Measurements from ENCODE around the gene TMEM44. TPM values are rescaled to one million over a fixed set of nuclear protein-coding genes. Genes with fewer than 3 reads are reported as not detected.

TMEM44 gene
- total RNA-seq, 3 donors from 2014 or later, result 30.9 to 59.3 (median 34.1) TPM

DNA sequence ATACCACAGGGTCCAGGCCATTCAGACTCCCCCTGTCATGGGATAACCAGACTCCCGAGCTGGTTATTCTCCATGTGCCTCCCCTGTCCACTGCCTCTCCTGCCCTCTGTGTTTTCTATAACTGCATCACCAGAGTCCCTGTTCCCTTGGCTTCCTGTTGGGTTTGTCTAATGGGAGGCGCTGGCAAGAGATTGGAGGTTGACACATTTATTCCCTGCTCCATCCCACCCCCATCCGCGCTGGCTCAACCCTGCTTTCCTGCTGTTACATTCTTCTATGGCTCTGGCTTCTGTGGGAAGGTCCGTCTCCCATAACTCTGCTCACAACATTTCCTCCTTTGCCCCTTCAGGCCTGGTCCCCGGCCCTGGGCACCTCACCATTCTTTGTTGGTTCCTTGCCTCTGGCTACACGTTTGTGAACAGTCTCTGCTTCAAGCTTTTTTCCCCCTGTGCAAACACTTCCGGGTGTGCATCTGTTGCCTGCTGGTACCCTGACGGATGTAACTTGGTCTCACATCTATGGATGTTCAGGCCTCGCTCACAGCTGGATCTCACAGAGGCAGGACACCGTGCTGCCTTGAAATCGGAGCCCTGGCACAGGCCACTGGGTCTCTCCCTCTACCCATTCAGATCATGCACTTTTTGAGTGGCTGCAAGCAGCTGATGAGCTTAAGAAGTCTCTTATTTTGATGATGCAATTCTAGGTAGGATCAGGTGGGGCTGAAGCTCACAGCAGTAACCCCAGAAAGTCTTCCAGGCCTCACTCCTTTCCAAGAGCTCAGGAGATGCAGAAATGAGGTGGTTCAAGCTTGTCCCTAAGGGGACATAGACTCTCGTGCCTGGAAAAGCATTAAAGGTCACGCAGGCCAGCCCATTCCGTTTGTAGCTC lies 77.8 kb downstream of the TMEM44 start:
- Histone ChIP-seq H3K36me3 (ENCODE audit: low read depth) (no peaks in the 10 kb centered on the region), H3K9me3 (no peaks in the 10 kb centered on the region), H3K4me3 (no peak overlapping the region), H3K4me1 (ENCODE audit: low read depth) (peaks cover 2% of the 10 kb centered on the region)
- no peak for ATAC-seq
- DNase-seq, result no peak
- intact Hi-C loops (cut with DNase I, micrococcal nuclease), result no loop called here
- TF ChIP-seq, protein P1, sequence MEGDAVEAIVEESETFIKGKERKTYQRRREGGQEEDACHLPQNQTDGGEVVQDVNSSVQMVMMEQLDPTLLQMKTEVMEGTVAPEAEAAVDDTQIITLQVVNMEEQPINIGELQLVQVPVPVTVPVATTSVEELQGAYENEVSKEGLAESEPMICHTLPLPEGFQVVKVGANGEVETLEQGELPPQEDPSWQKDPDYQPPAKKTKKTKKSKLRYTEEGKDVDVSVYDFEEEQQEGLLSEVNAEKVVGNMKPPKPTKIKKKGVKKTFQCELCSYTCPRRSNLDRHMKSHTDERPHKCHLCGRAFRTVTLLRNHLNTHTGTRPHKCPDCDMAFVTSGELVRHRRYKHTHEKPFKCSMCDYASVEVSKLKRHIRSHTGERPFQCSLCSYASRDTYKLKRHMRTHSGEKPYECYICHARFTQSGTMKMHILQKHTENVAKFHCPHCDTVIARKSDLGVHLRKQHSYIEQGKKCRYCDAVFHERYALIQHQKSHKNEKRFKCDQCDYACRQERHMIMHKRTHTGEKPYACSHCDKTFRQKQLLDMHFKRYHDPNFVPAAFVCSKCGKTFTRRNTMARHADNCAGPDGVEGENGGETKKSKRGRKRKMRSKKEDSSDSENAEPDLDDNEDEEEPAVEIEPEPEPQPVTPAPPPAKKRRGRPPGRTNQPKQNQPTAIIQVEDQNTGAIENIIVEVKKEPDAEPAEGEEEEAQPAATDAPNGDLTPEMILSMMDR (IDR thresholded peaks at IDR 0.05), result no peak

DNA sequence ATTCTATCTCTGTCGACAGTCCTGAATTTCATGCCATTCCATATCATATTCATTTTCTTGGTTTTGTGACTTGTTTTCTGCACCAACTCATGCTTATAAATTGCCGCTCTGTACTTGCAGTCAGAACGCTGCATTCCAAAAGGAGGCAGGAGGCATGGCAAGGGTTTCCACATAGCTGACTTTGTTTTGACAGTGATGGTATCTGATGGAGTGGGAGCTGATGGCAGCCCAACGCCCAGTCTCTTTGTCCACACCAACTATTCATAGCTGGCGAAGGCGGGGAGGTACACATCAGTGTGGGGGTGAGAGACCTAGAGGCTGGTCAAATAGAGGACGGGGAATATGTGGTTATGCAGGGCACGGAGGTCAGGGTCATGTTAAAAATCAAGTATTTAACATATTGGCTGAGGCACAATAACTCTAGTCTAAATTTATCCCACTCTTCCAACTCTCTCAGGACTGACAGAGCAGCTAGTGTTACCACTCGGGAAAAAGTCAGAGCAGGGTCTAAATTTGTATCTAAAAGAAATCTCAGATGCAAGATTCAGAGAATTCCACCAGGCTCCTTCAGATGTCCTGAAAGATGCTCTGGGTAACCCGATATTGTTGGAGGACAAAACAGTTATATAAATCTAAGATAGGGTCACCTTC lies 78.6 kb downstream of the TMEM44 start:
- Histone ChIP-seq H3K4me3 (no peak overlapping the region), H3K36me3 (ENCODE audit: low read depth) (no peaks in the 10 kb centered on the region), H3K4me1 (ENCODE audit: low read depth) (peaks cover 2% of the 10 kb centered on the region), H3K9me3 (no peaks in the 10 kb centered on the region)
- ATAC-seq (no peak), DNase-seq (no peak)
- intact Hi-C loops (cut with DNase I, micrococcal nuclease), result no loop called here
- TF ChIP-seq, protein P1 (IDR thresholded peaks at IDR 0.05), result no peak

DNA sequence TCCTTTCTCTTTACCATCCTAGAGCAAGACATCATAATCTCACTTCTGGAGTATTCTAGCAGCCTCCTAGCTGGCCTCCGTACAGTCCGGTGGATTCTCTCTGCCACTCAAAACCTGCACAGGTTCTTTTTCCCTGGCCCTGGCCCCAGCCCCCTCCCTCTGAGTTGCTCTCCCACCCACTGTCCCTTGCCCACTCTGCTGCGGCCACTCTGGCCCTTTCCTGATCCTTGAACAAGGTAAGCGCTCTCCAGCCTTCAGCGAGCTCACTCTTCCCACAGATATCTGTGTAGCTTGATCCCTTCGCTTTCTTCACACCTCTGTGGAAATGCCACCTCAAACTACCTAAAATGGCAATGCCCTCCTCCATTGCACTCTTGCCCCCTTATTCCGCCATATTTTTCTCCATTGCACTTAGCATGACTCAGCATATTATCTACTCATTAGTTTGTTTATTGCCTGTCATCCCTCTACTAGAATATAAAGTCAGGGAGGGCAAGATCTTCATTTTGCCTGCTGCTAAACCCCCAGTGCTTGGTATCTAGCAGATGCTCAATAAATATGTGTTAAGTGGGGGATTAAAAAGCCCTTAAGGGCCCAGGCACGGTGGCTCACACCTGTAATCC lies 80.8 kb downstream of the TMEM44 start:
- peaks cover 2% of the 10 kb centered on the region for H3K4me1 ChIP-seq (ENCODE audit: low read depth)
- H3K9me3 ChIP-seq, result no peaks in the 10 kb centered on the region
- intact Hi-C loops (cut with DNase I, micrococcal nuclease), result no loop called here
- TF ChIP-seq, protein P1 (IDR thresholded peaks at IDR 0.05), result no peak
- ATAC-seq (no peak), DNase-seq (no peak)
- no peak overlapping the region for H3K4me3 ChIP-seq
- H3K36me3 ChIP-seq (ENCODE audit: low read depth), result no peaks in the 10 kb centered on the region

DNA sequence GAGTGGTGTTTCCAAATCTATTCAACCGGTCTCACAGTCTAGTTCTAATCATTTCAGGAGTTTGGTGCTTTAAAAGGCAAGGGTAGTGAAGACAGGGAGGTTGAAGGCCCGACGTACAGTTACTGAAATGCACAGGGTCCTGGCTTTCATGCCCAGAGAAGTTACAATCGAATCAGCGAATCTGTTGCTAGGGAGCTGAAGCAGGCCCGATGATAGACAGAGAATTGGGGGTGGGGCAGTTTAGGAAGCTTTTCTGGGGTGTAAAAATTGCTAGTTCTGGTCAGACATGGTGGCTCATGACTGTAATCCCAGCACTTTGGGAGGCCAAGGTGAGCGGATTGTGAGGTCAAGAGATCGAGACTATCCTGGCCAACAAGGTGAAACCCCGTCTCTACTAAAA lies 83.4 kb downstream of the TMEM44 start:
- Histone ChIP-seq H3K4me3 (no peak overlapping the region), H3K9me3 (no peaks in the 10 kb centered on the region), H3K36me3 (ENCODE audit: low read depth) (no peaks in the 10 kb centered on the region), H3K4me1 (ENCODE audit: low read depth) (no peaks in the 10 kb centered on the region)
- ATAC-seq (no peak), DNase-seq (no peak)
- TF ChIP-seq, protein P1 (IDR thresholded peaks at IDR 0.05), result no peak
- intact Hi-C loops (cut with DNase I, micrococcal nuclease), result no loop called here

DNA sequence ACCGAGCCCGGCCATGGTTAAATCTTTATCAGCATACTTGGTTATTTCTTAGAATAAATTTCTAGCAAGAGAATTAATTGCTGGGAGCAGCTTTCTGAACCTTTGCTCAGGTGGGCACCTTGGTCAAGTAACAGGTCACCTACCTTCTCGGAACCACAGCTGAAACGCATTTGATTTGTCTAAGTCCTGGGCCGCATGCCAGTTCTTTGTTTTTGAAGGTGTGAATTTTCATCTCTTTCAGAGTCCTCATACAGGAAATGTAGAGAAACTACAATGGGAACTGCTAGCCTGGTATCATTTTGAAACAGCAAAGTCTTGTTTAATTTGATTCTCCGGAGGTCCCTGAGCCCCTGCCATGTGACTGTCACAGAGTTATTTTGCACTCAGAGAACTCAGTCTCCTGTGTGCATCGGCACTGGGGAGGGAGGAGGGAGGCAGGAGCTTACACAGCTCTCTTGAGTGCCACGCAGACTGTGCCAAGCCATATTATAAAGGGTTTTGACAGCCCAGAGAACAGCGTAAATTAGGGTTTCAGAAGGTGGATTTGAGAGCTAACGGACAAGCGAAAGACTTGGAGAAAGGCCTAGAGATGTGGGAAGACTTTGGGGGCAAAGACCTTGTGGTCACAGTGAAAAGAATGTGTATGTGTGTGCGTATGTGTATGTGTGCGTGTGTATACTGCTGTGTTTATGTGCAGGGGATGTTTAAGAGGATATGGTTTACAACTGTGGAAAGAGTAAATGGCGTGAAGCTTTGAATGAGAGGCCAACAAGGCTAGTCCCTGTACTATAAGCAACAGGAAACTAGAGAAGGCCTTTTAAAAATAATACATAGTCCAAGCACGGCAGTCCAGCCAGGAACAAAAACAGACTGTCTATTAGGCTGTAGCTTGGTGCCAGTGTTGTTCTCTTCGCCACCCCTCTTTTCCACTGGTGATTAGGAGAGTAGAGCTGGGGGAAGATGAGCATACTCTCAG lies 84.6 kb downstream of the TMEM44 start:
- H3K36me3 ChIP-seq (ENCODE audit: low read depth), result no peaks in the 10 kb centered on the region
- no peak overlapping the region for H3K4me3 ChIP-seq
- ATAC-seq (no peak), DNase-seq (no peak)
- H3K9me3 ChIP-seq, result no peaks in the 10 kb centered on the region
- no peaks in the 10 kb centered on the region for H3K4me1 ChIP-seq (ENCODE audit: low read depth)
- intact Hi-C loops (cut with DNase I, micrococcal nuclease), result no loop called here
- TF ChIP-seq, protein P1 (IDR thresholded peaks at IDR 0.05), result no peak
